ENCODE measurements around the gene RPP21.
A peak's percentile ranks its signal among the peaks of the same experiment; 100 is the strongest.

The RPP21 gene

DNA sequence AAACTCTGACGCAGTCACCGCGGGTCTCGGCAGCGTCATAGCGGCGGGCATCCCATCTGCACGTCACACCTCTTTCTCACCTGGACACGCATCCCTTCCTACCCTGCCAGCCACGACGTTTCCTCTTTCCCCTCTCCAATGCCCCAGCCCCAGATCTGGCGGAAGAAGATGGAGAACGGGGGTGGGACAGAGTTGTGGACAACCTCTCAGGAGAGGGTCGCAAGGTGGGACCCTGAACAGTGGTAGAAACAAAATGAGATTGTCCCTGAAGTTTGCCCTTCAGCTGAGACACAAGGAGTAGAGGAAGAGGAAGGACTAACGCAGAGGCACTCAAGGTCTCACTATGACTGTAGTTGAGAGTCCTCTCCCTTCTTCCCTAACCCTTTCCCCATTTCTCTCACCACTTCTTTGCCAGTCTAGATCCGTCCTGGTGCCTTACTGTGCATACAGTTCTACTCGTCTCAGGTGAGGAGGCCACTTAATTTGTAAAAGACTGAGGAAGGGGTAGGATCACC is 17.7 kb upstream of the RPP21 start:
- H3K4me3 ChIP-seq (ENCODE audit: low read depth, low read length), result peak overlapping the region; percentile 94
- no peak for DNase-seq (ENCODE audit: low read depth)

DNA sequence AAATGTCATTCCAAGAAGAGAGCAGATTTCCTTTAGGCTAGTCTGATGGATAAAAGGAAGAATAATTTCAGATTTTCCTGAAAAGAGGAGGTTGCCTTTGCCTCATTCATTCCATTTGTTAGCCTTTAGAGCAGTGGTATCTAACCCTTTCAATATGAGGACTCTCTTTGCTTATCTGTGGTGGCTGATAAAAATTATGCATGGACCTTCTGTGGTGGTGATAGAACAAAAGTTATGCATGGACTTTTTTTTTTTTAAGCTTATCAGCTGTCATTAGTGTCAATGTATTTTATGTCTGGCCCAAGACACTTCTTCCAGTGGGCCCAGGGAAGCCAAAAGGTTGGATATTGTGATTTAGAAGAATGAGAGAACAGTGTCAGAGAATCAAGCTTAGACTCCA is 16.6 kb upstream of the RPP21 start:
- no peak for DNase-seq (ENCODE audit: low read depth)
- no peak overlapping the region for H3K4me3 ChIP-seq (ENCODE audit: low read depth, low read length)

GRCh38 chr6:30329331-30329730 is 15.6 kb upstream of the RPP21 start:
- no peak for DNase-seq (ENCODE audit: low read depth)
- no peak overlapping the region for H3K4me3 ChIP-seq (ENCODE audit: low read depth, low read length)

- no peak overlapping the region for H3K4me3 ChIP-seq (ENCODE audit: low read depth, low read length)
- DNase-seq (ENCODE audit: low read depth), result no peak
Measured at GRCh38 chr6:30331981-30332380, 13.0 kb upstream of the RPP21 start.

DNA sequence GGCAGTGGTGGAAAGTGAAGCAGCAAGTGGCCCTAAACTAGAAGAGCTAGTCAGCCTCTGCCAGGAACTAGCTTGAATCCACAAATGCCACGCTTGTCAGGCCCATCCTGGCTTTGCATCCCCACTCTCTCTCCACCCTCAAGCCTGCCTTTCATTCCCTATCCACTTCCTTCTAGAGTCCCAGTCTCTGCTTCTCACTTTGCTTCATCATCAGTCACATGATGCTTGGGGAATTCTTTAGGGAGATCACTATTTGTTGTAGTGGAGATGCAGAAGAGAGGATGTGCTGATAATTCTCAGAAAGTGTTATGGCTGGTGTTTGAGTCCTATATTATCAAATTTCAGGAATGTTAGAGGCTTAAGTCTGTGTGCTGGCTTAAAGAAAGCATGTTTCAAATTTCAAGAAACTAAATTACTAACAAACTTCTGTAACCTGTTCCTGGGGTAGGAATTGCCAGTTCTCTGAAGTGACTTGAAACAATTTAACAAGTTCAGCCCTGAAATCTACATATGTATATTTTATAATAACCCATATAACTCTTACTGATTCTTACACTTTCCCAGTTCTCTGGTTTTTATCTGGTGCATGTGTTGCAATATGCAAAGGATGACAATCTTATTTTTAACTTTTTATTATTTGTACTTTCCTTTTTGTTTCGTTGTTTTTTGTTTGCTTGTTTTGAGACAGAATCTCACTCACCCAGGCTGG is 10.7 kb upstream of the RPP21 start:
- no peak for DNase-seq (ENCODE audit: low read depth)
- no peak overlapping the region for H3K4me3 ChIP-seq (ENCODE audit: low read depth, low read length)

GRCh38 chr6:30340589-30341054 is 4.3 kb upstream of the RPP21 start:
- no peak for DNase-seq (ENCODE audit: low read depth)
- H3K4me3 ChIP-seq (ENCODE audit: low read depth, low read length), result no peak overlapping the region

GRCh38 chr6:30341218-30341617 is 3.7 kb upstream of the RPP21 start:
- no peak overlapping the region for H3K4me3 ChIP-seq (ENCODE audit: low read depth, low read length)
- DNase-seq (ENCODE audit: low read depth), result no peak

DNA sequence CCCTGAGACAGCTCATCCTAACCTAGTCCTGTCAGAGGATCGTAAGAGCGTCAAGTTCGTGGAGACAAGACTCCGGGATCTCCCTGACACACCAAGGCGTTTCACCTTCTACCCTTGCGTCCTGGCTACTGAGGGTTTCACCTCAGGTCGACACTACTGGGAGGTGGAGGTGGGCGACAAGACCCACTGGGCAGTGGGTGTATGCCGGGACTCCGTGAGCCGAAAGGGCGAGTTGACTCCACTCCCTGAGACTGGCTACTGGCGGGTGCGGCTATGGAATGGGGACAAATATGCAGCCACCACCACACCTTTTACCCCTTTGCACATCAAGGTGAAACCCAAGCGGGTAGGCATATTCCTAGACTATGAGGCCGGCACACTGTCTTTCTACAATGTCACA is 3.2 kb upstream of the RPP21 start:
- no peak overlapping the region for H3K4me3 ChIP-seq (ENCODE audit: low read depth, low read length)
- no peak for DNase-seq (ENCODE audit: low read depth)

GRCh38 chr6:30344191-30344867 is 627 bp upstream of the RPP21 start:
- peak overlapping the region; percentile 76 for H3K4me3 ChIP-seq (ENCODE audit: low read depth, low read length)
- no peak for DNase-seq (ENCODE audit: low read depth)

- H3K4me3 ChIP-seq (ENCODE audit: low read depth, low read length), result peak overlapping the region; percentile 76
- DNase-seq (ENCODE audit: low read depth), result no peak
Measured at GRCh38 chr6:30345852-30346251, 896 bp downstream of the RPP21 start.

GRCh38 chr6:30348957-30349356 is 4.0 kb downstream of the RPP21 start:
- DNase-seq (ENCODE audit: low read depth), result no peak
- H3K4me3 ChIP-seq (ENCODE audit: low read depth, low read length), result no peak overlapping the region

DNA sequence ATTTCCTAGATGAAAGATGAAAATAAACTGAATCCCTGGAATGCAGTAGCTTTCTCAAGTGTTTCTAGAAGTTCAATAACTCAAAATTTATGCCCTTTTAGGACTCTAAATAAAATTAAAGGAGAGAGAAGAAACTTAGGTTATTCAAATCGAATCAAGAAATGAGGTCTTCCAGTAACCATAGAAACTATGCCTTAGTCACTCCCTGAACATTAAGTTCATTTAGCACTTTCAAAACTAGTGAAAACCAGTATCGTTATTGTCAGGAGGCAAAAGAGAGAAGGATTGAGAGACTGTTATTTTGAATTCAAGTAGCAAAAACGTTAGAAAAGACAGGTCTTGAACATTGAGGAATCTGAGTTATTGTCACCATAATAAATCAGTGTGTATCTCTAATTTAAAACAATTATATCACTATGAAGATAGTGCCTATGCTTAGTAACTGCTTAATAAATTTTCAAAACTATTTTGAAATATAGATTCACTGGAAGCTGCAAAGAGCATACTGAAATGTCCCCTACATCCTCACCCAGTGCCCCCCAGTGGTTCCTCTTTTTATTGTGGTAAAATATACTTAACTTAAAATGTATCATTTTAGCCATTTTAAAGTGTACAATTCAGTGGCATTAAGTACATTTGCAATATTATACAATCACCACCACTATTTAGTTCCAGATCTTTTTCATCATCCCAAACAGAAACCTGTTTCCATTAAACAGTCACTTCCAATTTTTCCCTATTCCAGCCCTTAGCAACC is 4.6 kb downstream of the RPP21 start:
- DNase-seq (ENCODE audit: low read depth), result no peak
- no peak overlapping the region for H3K4me3 ChIP-seq (ENCODE audit: low read depth, low read length)

GRCh38 chr6:30350524-30350923 is 5.6 kb downstream of the RPP21 start:
- H3K4me3 ChIP-seq (ENCODE audit: low read depth, low read length), result no peak overlapping the region
- no peak for DNase-seq (ENCODE audit: low read depth)

GRCh38 chr6:30352550-30352949 is 7.6 kb downstream of the RPP21 start:
- no peak overlapping the region for H3K4me3 ChIP-seq (ENCODE audit: low read depth, low read length)

GRCh38 chr6:30355281-30355680 is 10.3 kb downstream of the RPP21 start:
- no peak for DNase-seq (ENCODE audit: low read depth)
- no peak overlapping the region for H3K4me3 ChIP-seq (ENCODE audit: low read depth, low read length)

More at GRCh38 chr6:30352550-30352949, 7.6 kb downstream of the RPP21 start:
- no peak for DNase-seq (ENCODE audit: low read depth)

DNA sequence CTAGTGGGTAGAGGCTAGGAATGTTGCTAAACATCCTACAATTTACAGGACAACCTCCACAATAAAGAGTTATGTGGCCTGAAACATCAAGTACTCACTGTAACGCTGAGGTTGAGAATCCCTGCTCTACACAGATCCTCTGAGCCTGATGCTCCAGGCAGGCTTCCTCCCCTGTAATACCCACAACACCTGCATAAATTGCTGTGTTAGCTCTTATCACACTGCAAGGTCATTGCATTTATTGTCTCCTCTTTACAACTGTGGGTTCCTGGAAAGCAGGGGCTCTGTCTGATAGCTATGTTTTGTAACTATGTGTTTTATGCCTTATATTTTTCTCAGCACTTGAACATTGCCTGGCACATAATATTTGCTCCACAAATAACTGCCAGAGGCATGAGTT is 11.6 kb downstream of the RPP21 start:
- no peak overlapping the region for H3K4me3 ChIP-seq (ENCODE audit: low read depth, low read length)
- no peak for DNase-seq (ENCODE audit: low read depth)

DNA sequence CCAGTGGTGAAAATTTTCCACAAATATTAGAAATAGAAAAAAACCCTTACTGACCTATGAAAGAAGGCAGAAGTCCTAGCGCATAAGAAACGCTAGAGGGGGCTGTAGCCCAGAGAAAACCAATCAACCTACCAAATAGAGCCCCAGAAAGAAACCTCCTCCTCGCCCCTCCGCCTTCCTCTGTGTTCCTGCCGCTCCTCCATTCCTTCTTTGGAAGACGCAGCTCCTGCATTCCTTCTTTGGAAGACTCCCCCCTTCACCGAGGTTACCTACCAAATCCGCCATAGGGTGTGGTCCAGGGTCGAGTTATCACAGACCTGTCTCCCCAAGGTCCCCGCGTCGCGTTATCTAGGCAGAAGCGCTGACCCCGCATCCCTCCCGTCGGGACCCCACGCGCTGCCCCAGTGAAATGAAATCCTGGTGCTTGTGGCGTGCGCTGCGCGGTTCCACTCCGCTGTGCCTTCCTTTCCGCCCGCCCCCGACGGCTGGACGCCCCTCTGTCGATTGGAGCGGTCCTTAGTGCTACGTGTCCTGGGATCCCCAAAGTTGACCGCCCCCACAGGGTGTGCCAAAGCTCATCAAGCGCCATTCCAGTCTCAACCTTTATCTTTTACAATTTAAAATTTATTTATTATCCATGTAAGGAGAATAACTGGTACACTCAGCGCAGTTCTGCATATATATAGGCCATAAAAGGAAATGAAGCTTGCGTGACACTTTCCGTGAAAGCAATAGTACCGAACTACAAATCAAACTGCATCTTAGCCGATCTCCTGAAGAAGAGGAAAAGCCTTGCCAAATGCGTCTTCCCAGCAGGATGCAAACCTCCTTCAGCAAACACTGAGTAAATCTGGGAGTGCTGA is 13.0 kb downstream of the RPP21 start:
- peak; percentile 40 for DNase-seq (ENCODE audit: low read depth)
- peak overlapping the region; percentile 53 for H3K4me3 ChIP-seq (ENCODE audit: low read depth, low read length)

DNA sequence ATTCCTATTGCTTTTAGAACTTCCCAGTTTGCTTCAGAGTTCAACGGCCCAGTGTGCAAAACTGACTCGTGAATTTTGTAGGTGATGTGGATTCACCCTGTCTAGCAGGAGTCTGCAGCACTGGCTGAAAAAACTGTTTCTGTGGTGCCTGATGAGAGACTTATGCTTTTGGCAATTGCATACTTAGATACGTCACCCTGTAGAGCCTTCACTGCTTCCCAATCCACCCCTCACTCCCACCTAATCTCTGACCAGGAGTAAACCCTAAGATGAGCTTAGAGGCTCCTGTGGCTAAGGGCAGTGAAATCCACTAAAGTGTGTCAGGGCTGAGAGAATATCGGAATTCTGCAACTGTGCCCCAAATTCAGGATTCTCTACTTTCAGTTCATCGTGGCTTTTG is 14.3 kb downstream of the RPP21 start:
- no peak for DNase-seq (ENCODE audit: low read depth)
- H3K4me3 ChIP-seq (ENCODE audit: low read depth, low read length), result no peak overlapping the region

GRCh38 chr6:30360139-30360538 is 15.2 kb downstream of the RPP21 start:
- H3K4me3 ChIP-seq (ENCODE audit: low read depth, low read length), result no peak overlapping the region
- DNase-seq (ENCODE audit: low read depth), result no peak

All from skeletal muscle cell (primary cell).